Stimulated activated CD8-positive, alpha-beta memory T cell treated with anti-CD3 and anti-CD28 coated beads, Interleukin-4, amount 100 ng/mL, for 24 hours (primary cell): Measurements from ENCODE around the gene RNU6-1.
A peak's percentile ranks its signal among the peaks of the same experiment; 100 is the strongest.

Experiments
- DNase-seq: peaks from one replicate; pipeline ENCODE4 v3.0.0-alpha.2; 2020; ENCODE audit warnings: low read depth

Gene RNU6-1

GRCh38 chr15:67839929-67840748 is at the start of gene RNU6-1:
Gene RNU6-1 (minus strand): TSS chr15:67840045.
- DNase-seq, result peak; percentile 88

- no peak for DNase-seq
Measured at GRCh38 chr15:67887776-67888175, 47.9 kb upstream of the RNU6-1 start.

GRCh38 chr15:67885861-67886260 is 46.0 kb upstream of the RNU6-1 start:
- no peak for DNase-seq

- DNase-seq, result no peak
Measured at GRCh38 chr15:67885175-67885523, 45.3 kb upstream of the RNU6-1 start.

GRCh38 chr15:67884514-67885174 is 44.8 kb upstream of the RNU6-1 start:
- peak; percentile 38 for DNase-seq

- no peak for DNase-seq
Measured at GRCh38 chr15:67884009-67884408, 44.2 kb upstream of the RNU6-1 start.

- DNase-seq, result no peak
Measured at GRCh38 chr15:67883234-67883773, 43.5 kb upstream of the RNU6-1 start.

GRCh38 chr15:67882487-67883233 is 42.8 kb upstream of the RNU6-1 start:
- DNase-seq, result no peak

- no peak for DNase-seq
Measured at GRCh38 chr15:67880651-67881182, 40.9 kb upstream of the RNU6-1 start.

- no peak for DNase-seq
Measured at GRCh38 chr15:67879440-67880129, 39.7 kb upstream of the RNU6-1 start.

GRCh38 chr15:67878712-67879206 is 38.9 kb upstream of the RNU6-1 start:
- no peak for DNase-seq

GRCh38 chr15:67873777-67874176 is 33.9 kb upstream of the RNU6-1 start:
- no peak for DNase-seq

- no peak for DNase-seq
Measured at GRCh38 chr15:67870868-67871408, 31.1 kb upstream of the RNU6-1 start.

GRCh38 chr15:67869701-67870100 is 29.9 kb upstream of the RNU6-1 start:
- DNase-seq, result no peak

GRCh38 chr15:67865766-67866165 is 25.9 kb upstream of the RNU6-1 start:
- DNase-seq, result no peak

GRCh38 chr15:67865331-67865730 is 25.5 kb upstream of the RNU6-1 start:
- DNase-seq, result no peak

- peak; percentile 53 for DNase-seq
Measured at GRCh38 chr15:67863442-67863987, 23.7 kb upstream of the RNU6-1 start.

GRCh38 chr15:67862750-67863441 is 23.1 kb upstream of the RNU6-1 start:
- DNase-seq, result no peak

- no peak for DNase-seq
Measured at GRCh38 chr15:67861983-67862382, 22.1 kb upstream of the RNU6-1 start.

- no peak for DNase-seq
Measured at GRCh38 chr15:67859331-67859946, 19.6 kb upstream of the RNU6-1 start.
